Measurements from ENCODE around the gene PTPRJ.

GRCh38 chr11:47991266-47991830, 11.0 kb downstream of the PTPRJ start:
- no peak for TF ChIP-seq CTCF (IDR thresholded peaks at IDR 0.05; ENCODE audit: low read depth, low read length)
- TF ChIP-seq MAX (IDR thresholded peaks at IDR 0.05; ENCODE audit: low read depth, low read length) = no peak
- TF ChIP-seq POLR2A (IDR thresholded peaks at IDR 0.05; ENCODE audit: extremely low read depth, insufficient read length) = no peak
- TF ChIP-seq MYC (IDR thresholded peaks at IDR 0.05; ENCODE audit: low read depth, low read length) = no peak
